Measurements from ENCODE around the gene INS.

INS gene

GRCh38 chr11:2172676-2173075, 11.7 kb upstream of the INS start:
- H3K9me3 ChIP-seq (ENCODE audit: control insufficient read depth, low read length), result no peaks in the 10 kb centered on the region
- no peak overlapping the region for H3K27ac ChIP-seq (ENCODE audit: insufficient read depth, low read depth, low read length, poor library complexity, severe bottlenecking)
- H3K4me1 ChIP-seq (ENCODE audit: control insufficient read depth, insufficient read depth, low read length), result peaks cover 32% of the 10 kb centered on the region
- peaks cover 3% of the 10 kb centered on the region for H3K27me3 ChIP-seq (ENCODE audit: control insufficient read depth, insufficient read depth, low read length, poor library complexity, severe bottlenecking)
- H3K4me3 ChIP-seq (ENCODE audit: insufficient read depth, low read depth, low read length), result no peak overlapping the region
- no peaks in the 10 kb centered on the region for H3K36me3 ChIP-seq (ENCODE audit: control insufficient read depth, insufficient read depth, low read length)
- WGBS, 2 experiments, result 90 to 92% methylated on average over 12 of the region's 12 CpGs

- no peaks in the 10 kb centered on the region for H3K9me3 ChIP-seq (ENCODE audit: control insufficient read depth, low read length)
- 84% methylated on average over 15 to 17 of the region's 17 CpGs for WGBS, 2 experiments
- H3K4me1 ChIP-seq (ENCODE audit: control insufficient read depth, insufficient read depth, low read length), result peaks cover 32% of the 10 kb centered on the region
- no peak within 1 kb of the TSS for H3K4me3 ChIP-seq (ENCODE audit: insufficient read depth, low read depth, low read length)
- no peaks in the 10 kb centered on the region for H3K36me3 ChIP-seq (ENCODE audit: control insufficient read depth, insufficient read depth, low read length)
- no peak within 1 kb of the TSS for H3K27ac ChIP-seq (ENCODE audit: insufficient read depth, low read depth, low read length, poor library complexity, severe bottlenecking)
- H3K27me3 ChIP-seq (ENCODE audit: control insufficient read depth, insufficient read depth, low read length, poor library complexity, severe bottlenecking), result peaks cover 4% of the 10 kb centered on the region
These were observed 10.6 kb upstream of the INS start, which contains the start of gene TH for GRCh38 chr11:2171591-2172003. Gene TH, minus strand, starts transcription at chr11:2171815. Its CDS starts 29 bp downstream, at chr11:2171786.

GRCh38 chr11:2169626-2170570, 8.9 kb upstream of the INS start:
- Histone ChIP-seq H3K36me3 (ENCODE audit: control insufficient read depth, insufficient read depth, low read length) (no peaks in the 10 kb centered on the region), H3K9me3 (ENCODE audit: control insufficient read depth, low read length) (no peaks in the 10 kb centered on the region), H3K4me1 (ENCODE audit: control insufficient read depth, insufficient read depth, low read length) (peaks cover 32% of the 10 kb centered on the region), H3K4me3 (ENCODE audit: insufficient read depth, low read depth, low read length) (no peak overlapping the region), H3K27ac (ENCODE audit: insufficient read depth, low read depth, low read length, poor library complexity, severe bottlenecking) (no peak overlapping the region), H3K27me3 (ENCODE audit: control insufficient read depth, insufficient read depth, low read length, poor library complexity, severe bottlenecking) (peaks cover 8% of the 10 kb centered on the region)
- 89 to 90% methylated on average over 45 of the region's 45 CpGs for WGBS, 2 experiments

GRCh38 chr11:2169005-2169378, 8.0 kb upstream of the INS start:
- Histone ChIP-seq H3K27me3 (ENCODE audit: control insufficient read depth, insufficient read depth, low read length, poor library complexity, severe bottlenecking) (peaks cover 8% of the 10 kb centered on the region), H3K4me3 (ENCODE audit: insufficient read depth, low read depth, low read length) (no peak overlapping the region), H3K9me3 (ENCODE audit: control insufficient read depth, low read length) (no peaks in the 10 kb centered on the region), H3K27ac (ENCODE audit: insufficient read depth, low read depth, low read length, poor library complexity, severe bottlenecking) (no peak overlapping the region), H3K36me3 (ENCODE audit: control insufficient read depth, insufficient read depth, low read length) (no peaks in the 10 kb centered on the region), H3K4me1 (ENCODE audit: control insufficient read depth, insufficient read depth, low read length) (peaks cover 32% of the 10 kb centered on the region)
- WGBS, 2 experiments, result 72% methylated on average over 10 of the region's 10 CpGs

- Histone ChIP-seq H3K4me3 (ENCODE audit: insufficient read depth, low read depth, low read length) (no peak overlapping the region), H3K27me3 (ENCODE audit: control insufficient read depth, insufficient read depth, low read length, poor library complexity, severe bottlenecking) (peaks cover 8% of the 10 kb centered on the region), H3K4me1 (ENCODE audit: control insufficient read depth, insufficient read depth, low read length) (peaks cover 32% of the 10 kb centered on the region), H3K27ac (ENCODE audit: insufficient read depth, low read depth, low read length, poor library complexity, severe bottlenecking) (no peak overlapping the region), H3K9me3 (ENCODE audit: control insufficient read depth, low read length) (no peaks in the 10 kb centered on the region), H3K36me3 (ENCODE audit: control insufficient read depth, insufficient read depth, low read length) (no peaks in the 10 kb centered on the region)
- WGBS, 2 experiments, result 93 to 94% methylated on average over 33 of the region's 33 CpGs
These were observed 7.4 kb upstream of the INS start for GRCh38 chr11:2168286-2169004.

GRCh38 chr11:2167141-2168045, 6.4 kb upstream of the INS start:
- Histone ChIP-seq H3K27ac (ENCODE audit: insufficient read depth, low read depth, low read length, poor library complexity, severe bottlenecking) (no peak overlapping the region), H3K4me1 (ENCODE audit: control insufficient read depth, insufficient read depth, low read length) (peaks cover 32% of the 10 kb centered on the region), H3K4me3 (ENCODE audit: insufficient read depth, low read depth, low read length) (no peak overlapping the region), H3K27me3 (ENCODE audit: control insufficient read depth, insufficient read depth, low read length, poor library complexity, severe bottlenecking) (peaks cover 8% of the 10 kb centered on the region), H3K9me3 (ENCODE audit: control insufficient read depth, low read length) (no peaks in the 10 kb centered on the region), H3K36me3 (ENCODE audit: control insufficient read depth, insufficient read depth, low read length) (no peaks in the 10 kb centered on the region)
- WGBS, 2 experiments, result 82 to 83% methylated on average over 31 of the region's 31 CpGs

GRCh38 chr11:2166091-2166851, 5.3 kb upstream of the INS start:
- Histone ChIP-seq H3K4me3 (ENCODE audit: insufficient read depth, low read depth, low read length) (no peak overlapping the region), H3K4me1 (ENCODE audit: control insufficient read depth, insufficient read depth, low read length) (peaks cover 24% of the 10 kb centered on the region), H3K27me3 (ENCODE audit: control insufficient read depth, insufficient read depth, low read length, poor library complexity, severe bottlenecking) (peaks cover 5% of the 10 kb centered on the region), H3K9me3 (ENCODE audit: control insufficient read depth, low read length) (no peaks in the 10 kb centered on the region), H3K36me3 (ENCODE audit: control insufficient read depth, insufficient read depth, low read length) (no peaks in the 10 kb centered on the region), H3K27ac (ENCODE audit: insufficient read depth, low read depth, low read length, poor library complexity, severe bottlenecking) (no peak overlapping the region)
- 41 to 42% methylated on average over 70 of the region's 70 CpGs for WGBS, 2 experiments

- H3K27ac ChIP-seq (ENCODE audit: insufficient read depth, low read depth, low read length, poor library complexity, severe bottlenecking), result no peak overlapping the region
- H3K4me1 ChIP-seq (ENCODE audit: control insufficient read depth, insufficient read depth, low read length), result peaks cover 22% of the 10 kb centered on the region
- WGBS, 2 experiments, result 88 to 91% methylated on average over 13 of the region's 13 CpGs
- no peaks in the 10 kb centered on the region for H3K36me3 ChIP-seq (ENCODE audit: control insufficient read depth, insufficient read depth, low read length)
- peaks cover 5% of the 10 kb centered on the region for H3K27me3 ChIP-seq (ENCODE audit: control insufficient read depth, insufficient read depth, low read length, poor library complexity, severe bottlenecking)
- no peak overlapping the region for H3K4me3 ChIP-seq (ENCODE audit: insufficient read depth, low read depth, low read length)
- H3K9me3 ChIP-seq (ENCODE audit: control insufficient read depth, low read length), result no peaks in the 10 kb centered on the region
These were observed 4.6 kb upstream of the INS start for GRCh38 chr11:2165571-2165970.

- Histone ChIP-seq H3K4me1 (ENCODE audit: control insufficient read depth, insufficient read depth, low read length) (peaks cover 17% of the 10 kb centered on the region), H3K36me3 (ENCODE audit: control insufficient read depth, insufficient read depth, low read length) (no peaks in the 10 kb centered on the region), H3K27ac (ENCODE audit: insufficient read depth, low read depth, low read length, poor library complexity, severe bottlenecking) (no peak overlapping the region), H3K27me3 (ENCODE audit: control insufficient read depth, insufficient read depth, low read length, poor library complexity, severe bottlenecking) (peaks cover 5% of the 10 kb centered on the region), H3K4me3 (ENCODE audit: insufficient read depth, low read depth, low read length) (no peak overlapping the region), H3K9me3 (ENCODE audit: control insufficient read depth, low read length) (no peaks in the 10 kb centered on the region)
- 88 to 93% methylated on average over 20 of the region's 20 CpGs for WGBS, 2 experiments
These were observed 4.0 kb upstream of the INS start for GRCh38 chr11:2164861-2165555.
